Prostate gland (tissue), 2 donors: ENCODE measurements around the gene CCDC148.

ENCODE experiments used
- CTCF ChIP-seq, 4 experiments: fragments of 200-600 bp in 2 of 4; fragments of 450-650 bp in 2 of 4; sonication (generic) in 2 of 4; IDR thresholded peaks; 1 replicate in 3 of 4; 2 replicates in 1 of 4; pipeline ENCODE4 v1.5.1; 2016 to 2019; ENCODE audit warnings: antibody characterized with exemption in 4 of 4, mild to moderate bottlenecking in 2 of 4, moderate library complexity in 2 of 4
- POLR2A ChIP-seq: fragments of 450-650 bp; IDR thresholded peaks from one replicate; pipeline ENCODE4 v1.6.1; 2016; ENCODE audit warnings: antibody characterized with exemption, mild to moderate bottlenecking

- TF ChIP-seq CTCF (IDR thresholded peaks at IDR 0.05) (no peak), POLR2A (no peak)
Observed at GRCh38 chr2:158128168-158128973, 328.2 kb downstream of the CCDC148 start.
